ENCODE data around the gene LRRK1.

DNA sequence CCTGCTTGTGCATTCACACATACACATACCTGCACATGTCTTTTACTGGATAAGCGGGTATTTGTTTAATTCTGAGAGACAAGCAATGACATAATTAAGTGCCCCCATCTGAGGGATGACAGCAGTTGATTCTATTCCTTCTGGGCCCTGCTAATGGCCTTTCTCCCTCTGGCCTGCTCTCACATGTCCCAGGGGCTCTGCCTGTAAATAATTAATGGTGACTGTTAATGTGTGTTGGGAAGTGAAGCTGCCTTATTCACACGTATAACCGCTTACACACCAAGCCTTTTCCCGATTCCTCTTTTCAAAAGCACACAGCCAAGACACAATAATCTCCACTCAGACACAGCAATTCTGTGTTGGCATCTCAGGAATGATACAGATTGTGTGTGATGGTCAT is 47.8 kb downstream of the LRRK1 start:
- no peak for TF ChIP-seq EZH2 (IDR thresholded peaks at IDR 0.05; ENCODE audit: borderline replicate concordance, low read depth, low read length, severe bottlenecking)
- TF ChIP-seq, protein P1, sequence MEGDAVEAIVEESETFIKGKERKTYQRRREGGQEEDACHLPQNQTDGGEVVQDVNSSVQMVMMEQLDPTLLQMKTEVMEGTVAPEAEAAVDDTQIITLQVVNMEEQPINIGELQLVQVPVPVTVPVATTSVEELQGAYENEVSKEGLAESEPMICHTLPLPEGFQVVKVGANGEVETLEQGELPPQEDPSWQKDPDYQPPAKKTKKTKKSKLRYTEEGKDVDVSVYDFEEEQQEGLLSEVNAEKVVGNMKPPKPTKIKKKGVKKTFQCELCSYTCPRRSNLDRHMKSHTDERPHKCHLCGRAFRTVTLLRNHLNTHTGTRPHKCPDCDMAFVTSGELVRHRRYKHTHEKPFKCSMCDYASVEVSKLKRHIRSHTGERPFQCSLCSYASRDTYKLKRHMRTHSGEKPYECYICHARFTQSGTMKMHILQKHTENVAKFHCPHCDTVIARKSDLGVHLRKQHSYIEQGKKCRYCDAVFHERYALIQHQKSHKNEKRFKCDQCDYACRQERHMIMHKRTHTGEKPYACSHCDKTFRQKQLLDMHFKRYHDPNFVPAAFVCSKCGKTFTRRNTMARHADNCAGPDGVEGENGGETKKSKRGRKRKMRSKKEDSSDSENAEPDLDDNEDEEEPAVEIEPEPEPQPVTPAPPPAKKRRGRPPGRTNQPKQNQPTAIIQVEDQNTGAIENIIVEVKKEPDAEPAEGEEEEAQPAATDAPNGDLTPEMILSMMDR (IDR thresholded peaks at IDR 0.05; ENCODE audit: borderline replicate concordance, extremely low read depth, low read length, poor library complexity, severe bottlenecking): no peak
